NCI-H526 treated with DMSO at 0.1 percent for 48 hours (cell line): Measurements from ENCODE around the gene MMP24OS.
"Not testable (repeated sequence)": the region's sequence is repeated elsewhere in the genome, so short reads cannot be mapped to it uniquely, and the experiment has no call there.

Experiments
- DNase-seq: peaks from one replicate; lab custom pipeline; 2025; lab: John Stamatoyannopoulos, UW

Gene MMP24OS

DNA sequence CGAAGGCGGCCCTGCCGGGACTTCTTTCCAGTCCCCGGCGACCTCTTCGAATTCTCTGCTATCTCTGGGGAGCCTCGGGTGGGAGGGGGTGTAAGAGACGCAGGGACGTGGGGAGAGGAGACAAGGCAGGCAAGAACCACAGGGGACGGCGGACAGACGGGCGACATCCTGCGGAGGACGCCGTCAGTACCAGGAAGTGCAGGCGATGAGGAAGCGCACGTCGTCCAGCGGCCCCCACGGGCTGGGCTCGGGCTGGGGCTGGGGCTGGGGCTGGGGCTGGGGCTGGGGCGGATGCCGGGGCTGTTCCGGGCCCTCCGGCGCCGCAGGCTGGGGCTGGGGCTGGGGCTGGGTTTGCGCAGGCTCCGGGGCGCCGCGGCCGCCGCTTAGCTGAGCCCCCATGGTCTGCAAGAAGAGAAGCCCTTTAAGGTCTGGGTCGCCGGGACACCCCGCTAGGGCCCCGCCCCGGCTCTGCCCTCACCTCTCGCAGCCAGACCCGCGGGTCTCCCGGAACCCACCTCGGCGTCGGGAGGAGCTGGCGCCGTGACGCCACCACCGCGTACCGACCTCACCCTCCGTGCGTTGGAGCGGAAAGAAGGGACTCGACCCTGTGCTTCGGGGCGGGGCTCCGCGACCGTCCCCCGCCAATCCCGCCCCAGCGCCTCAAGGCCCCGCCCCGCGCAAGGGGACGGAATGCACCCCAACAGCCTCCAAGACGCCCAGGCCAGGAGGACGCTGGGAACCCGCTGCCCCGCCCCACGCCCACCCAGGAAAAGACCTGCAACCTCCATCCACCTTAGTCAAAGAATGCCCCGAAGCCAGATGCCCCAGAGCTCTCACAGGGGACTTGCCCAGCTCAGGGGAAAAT, at the start of gene MMP24OS:
Gene MMP24OS, minus strand, starts transcription at position 592 of the 865 bp plus-strand sequence. Its CDS starts 193 bp downstream, at position 399.
- peak; percentile 89 for DNase-seq

DNA sequence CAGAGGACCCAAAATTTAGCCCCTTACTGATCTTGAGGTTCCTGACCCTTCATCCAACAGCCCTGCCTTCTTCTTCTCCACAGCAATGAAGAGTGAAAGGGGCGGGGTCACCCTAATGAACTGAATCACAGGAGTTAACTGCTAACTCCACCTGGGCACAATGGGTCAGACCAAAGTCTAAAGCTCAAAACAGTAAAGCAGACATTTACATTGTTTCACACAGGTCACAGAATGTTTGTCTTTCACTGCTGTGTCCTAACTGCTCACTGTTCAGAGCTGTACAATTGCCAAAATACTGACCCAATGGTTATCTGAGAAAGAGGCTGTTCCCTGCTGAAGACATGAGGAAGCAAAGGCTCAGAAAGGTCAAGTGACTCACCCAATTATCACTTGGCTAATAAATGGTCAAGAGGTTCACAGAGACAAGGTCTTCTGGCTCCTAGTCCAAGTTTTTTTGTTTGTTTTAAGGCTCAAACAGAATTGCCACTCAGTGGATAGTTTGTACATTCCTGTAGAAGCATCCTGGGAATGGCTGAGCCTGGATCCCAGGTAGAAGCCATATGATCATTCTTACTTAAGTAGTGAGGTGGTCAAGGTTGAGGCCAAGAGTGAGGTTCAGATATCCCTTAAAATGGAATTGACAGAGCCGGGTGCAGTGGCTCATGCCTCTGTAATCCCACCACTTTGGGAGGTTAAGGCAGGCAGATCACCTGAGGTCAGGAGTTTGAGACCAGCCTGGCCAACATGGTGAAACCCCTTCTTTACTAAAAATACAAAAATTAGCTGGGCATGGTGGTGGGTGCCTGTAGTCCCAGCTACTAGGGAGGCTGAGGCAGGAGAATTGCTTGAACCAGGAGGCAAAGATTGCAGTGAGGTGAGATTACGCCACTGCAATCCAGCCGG, 49.4 kb upstream of the MMP24OS start:
- DNase-seq, result no peak

DNA sequence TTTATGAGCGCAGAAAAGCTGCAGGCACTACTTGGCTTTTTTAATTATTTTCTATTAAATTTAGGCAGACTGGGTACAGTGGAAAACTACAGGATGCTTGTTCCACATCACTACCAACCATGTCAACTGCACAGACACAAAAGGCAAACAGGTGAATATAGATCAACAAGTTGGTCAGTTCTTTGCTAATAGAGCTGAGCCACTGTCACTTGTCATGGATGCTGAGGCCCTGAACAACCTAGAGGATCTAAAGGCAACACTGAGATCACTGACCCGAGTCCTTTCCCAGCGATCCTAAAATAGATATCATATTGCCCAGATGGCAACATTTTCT, 48.8 kb upstream of the MMP24OS start:
- no peak for DNase-seq

DNA sequence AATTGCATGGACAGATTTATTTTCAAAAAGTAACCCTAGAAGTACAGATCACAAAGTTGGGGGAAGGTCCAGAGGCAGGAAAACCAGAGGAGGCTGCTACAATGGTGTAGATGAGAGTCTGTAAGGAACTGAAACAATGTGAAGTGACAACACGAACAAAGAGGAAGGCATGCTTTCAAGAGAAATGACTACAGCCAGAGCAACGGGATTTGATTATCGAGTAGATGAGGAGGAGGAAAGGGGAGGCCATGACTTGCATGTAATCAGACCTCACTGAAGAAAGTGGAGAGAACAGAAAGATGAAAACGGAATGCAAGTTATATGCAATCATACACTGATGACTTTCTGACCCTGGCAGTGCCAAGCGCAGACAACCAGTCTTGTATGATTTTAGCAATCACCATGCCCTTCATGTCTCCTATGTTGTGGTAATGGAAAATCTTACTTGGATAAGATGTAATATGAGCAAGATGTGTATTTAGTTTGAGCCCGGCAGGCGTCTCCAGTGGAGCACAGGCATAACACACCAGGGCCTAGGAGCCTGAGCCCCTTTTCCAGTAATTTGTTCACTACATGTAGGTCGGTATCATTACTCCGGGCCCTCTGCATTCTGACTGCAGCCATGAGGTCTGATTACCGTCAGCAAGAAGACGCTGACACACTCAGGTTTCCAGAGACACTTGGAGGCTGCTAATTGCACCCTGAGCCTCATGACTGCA, 48.3 kb upstream of the MMP24OS start:
- no peak for DNase-seq

DNA sequence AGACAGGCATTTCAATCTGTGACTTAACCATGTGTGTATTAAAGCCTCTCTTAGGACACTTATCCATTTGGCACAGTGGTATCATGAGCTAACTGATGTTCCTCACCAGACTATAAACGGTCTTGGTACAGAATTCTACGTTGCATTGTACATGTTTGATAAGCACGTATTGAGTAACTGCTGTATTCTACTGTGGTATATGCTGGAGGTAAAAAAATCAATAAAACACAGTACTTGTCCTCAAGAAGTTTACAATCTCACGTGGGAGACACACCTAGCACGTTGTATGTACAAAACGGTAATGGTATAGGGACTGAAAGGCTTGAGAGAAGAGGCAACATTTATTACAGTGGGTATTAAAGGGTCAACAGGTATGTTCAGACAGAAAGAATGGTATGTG, 47.5 kb upstream of the MMP24OS start:
- DNase-seq, result no peak

DNA sequence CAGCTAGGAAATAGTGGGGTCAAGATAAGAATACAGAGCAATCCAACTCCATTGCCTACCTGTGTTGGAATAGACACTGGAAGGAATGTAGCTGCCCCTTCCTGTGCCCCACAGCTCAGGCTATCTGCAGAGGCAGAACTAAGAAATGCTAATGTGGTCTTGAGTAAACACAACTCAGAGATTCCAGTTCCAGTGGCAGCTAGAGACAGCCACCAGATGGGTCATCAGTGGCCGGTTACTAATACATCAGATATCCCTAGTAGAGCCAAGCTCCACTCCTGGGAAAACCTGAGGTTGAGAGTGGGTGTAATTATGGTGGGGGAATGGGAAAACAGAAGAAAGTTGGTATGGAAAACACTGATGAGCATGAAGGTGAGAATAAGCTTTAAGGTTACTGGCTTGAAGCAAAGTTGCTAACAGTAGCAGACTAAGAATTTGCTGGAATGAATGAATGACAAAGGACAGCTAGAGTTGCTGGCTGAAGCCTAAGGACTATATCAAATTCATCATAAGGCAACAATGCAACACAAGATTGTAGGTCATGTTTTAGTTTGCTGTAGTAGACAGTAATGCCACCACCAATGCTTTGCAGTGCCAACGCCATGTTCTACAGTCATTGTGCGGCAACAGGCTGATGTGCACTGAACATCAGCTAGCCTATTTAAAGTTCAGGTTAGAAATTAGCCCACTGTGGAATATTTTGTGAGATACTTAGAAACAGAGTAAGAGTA, 42.6 kb upstream of the MMP24OS start:
- DNase-seq, result no peak

DNA sequence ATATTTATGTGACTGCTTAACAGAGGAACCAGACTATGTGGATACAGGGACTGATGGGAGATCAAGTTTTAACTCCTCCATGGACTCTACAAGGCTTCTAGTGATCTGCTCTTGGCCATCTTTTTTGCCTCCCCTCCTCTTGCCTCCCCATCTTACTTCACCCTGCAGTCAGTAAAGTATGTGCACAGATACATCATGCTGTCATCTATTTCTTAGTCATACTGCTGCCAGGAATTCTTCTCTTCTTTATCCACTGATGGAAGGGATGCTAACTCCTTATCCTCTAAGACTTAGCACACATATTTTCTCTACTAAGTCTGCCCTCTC, 41.9 kb upstream of the MMP24OS start:
- DNase-seq, result no peak

DNA sequence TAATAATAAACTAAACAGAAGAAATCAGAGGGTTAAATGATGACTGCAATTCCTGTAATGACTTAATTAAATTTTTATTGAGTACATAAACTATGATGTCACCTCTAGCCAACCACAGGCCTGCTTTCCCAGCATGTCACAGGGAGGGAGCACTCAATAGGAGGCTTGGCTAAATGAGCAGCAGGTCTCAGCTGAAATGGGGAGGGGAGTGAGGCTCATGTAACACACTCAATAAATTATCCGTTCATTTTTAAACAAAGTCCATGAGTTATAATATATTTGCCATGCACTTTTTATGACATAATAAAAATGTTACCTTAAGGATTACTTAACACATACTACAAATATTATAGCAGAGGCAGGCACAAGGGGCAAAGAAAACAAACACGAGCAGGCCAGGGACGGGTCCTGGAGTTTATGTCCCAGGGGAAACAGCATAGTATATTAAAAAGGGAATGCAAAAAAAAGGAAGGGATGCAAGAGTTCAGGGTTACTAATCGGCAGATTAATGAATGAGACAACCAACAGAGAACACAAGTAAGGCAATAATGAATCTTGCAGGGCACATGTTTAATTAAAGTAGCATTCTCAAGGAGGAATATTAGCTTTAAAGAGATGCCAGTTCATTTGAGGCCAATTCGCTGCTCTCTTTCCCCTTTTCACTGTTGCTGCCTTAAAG, 41.4 kb upstream of the MMP24OS start:
- DNase-seq, result no peak

DNA sequence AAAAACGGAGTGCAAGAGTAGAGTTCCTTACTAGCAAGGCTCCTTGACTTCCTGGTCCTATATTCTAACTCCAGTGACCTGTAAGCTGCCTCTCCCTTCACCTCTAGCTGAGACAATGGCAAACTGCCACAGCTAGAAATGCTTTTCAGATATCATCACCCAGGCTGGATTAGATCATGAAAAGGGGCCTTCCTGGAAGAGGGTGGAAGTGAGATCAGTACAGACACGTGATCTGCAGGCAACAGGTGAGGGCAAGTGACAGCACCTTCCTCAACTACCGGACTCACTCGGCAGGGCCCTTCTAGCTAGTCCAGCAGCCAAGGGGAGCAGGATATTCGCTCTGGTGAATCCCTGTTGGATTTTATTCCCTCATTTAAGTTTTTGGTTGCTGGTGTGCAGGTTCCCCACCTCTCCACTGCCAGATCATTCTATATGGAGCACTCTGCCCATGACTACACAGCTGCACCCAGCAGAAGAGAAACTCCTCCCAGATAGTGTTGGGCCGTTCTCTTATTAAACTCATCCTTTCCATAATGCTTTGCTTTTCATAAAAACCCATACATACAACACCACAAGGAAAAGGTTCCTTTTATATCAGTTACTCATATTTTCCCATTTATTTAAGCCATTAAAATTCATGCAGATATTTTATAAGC, 40.7 kb upstream of the MMP24OS start:
- DNase-seq, result no peak

DNA sequence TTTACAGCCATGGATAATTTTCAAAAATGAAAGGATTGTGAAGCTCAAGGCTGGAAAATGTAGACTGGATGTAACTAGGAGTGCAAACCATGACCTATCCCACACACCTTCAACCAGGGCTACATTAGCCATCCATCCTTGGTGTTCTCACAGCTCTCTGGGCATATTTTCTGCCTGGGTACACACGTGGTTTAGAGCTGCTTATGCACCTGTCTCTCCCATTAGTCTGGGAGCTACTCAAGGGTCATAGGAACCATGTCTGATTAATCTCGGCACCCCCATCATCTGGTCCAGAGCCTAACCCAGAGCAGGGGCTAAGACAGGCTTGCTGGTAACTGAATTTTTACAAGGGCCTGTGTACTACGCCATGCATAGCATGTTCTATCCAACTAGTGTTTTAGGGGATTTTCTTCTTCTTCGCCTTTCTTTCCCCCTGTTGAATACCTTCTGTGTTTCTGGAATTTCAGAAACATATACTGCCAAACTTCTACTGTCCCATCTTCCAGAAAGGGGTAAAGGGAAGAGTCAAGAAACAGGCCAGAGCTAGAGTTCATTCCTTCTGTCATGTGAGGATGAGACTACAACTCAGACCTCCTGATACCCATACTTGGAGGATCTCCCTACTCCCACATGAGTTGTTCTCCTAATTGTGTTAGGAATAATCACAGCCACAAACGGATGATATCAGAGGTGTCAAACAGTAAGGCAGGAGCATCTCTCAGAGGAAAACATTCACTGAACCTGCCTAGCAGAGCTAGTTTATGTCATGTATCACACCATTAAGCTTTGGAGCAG, 39.7 kb upstream of the MMP24OS start:
- no peak for DNase-seq

DNA sequence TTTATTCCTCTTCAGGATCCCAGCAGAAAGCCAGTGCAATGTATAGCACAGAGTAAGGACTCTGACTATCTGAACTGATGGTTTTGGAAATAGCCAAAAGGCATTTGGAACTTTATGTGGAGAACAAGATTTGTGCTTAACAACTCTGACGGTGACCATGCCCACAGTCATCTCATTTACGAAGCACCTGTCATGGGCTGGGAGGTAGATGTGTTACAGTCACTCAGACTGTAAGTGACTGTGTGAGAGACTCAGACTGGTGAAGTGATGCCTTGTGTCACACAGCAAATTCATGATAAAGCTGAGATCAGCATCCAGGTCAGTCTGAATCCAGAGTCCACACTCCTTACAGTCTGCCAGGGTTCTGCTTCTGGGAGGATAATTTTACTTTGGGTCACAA, 38.2 kb upstream of the MMP24OS start:
- no peak for DNase-seq

DNA sequence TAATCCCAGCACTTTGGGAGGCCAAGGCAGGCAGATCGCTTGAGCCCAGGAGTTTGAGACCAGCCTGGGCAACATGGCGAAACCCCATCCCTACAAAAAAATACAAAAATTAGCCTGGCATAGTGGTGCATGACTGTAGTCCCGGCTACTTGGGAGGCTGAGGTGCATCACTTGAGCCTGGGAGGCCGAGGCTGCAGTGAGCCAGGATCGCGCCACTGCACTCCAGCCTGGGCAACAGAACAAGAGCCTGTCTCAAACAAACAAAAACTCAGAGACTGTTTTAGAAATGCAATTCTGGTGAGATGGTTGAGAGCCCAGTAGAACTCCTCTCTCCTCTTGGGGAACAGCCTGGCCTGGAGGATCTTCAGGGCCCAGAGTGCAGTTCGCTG, 37.7 kb upstream of the MMP24OS start:
- DNase-seq, result not testable (repeated sequence)

DNA sequence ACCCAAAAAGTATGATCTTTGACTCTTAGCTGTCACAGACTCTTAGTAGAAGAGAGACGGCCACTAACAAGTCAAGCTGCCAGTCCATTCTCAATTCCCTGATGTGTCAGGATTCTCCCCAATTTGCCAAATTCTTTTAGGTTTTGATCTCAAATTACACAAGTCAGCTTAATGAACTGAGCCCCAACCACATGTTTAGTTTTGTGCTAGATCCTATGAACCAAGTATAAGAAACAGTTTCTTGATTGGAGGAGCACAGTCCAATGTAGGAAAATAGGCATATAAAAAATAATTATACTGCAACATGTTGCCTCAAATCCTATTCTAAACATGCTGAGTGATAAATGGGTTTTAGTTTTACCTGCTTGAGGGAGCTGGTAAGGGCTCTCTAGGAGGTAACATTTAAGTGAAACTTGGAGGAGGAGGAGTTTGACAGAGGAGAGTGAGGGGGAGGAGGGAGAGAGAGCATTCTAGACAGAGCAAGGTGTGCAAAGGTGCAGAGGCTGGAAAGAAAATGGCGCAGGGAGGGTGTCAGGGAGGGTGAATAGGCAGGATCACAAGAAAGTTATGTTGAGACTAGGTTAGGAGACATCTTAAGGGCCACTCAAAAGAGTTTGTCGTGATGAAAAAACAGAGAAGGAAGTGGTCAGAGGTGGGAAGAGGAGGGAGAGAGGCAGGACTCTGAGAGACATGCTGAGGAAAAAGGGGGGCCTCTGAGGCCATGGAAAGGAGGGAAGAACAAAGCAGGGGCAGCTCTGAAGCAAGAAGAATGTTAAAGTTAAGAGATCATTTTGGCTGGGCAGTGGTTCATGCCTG, 37.1 kb upstream of the MMP24OS start:
- no peak for DNase-seq

DNA sequence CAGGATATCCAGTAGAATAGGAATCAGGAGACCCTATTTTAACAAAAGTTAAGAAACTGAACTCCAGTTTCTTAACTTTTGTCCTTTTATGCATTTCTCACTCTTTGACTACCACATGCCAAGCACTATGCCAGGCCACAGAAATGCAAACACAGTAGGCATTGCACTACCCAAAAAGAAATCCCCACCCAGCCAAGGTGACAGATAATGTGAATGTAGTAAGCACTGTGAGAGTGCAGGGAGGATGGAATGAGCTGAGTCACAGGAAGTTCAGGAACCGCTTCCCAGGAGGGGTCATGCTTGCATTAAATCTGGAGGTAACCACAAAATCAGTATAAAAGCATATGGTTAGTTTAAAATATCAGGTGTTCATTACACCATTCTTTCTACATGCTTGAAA, 34.4 kb upstream of the MMP24OS start:
- DNase-seq, result no peak

DNA sequence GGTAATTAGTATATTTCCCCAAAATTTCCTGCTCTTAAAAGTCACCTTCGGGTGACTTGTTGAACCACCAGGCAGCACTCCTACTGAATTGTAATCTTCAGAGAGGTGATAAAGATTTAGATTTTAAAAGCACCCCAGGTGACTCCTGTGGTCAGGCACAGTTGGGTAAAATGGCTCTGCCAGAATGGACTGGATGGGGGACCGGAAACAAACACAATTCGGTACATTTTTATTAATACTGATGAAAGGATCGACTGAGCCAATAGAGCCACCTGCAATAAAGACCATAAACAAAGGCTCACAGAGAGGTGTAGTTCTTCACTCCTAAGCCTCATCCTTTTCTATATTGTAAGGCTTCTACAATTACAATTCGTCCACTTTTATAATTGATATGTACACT, 33.9 kb upstream of the MMP24OS start:
- DNase-seq, result no peak

DNA sequence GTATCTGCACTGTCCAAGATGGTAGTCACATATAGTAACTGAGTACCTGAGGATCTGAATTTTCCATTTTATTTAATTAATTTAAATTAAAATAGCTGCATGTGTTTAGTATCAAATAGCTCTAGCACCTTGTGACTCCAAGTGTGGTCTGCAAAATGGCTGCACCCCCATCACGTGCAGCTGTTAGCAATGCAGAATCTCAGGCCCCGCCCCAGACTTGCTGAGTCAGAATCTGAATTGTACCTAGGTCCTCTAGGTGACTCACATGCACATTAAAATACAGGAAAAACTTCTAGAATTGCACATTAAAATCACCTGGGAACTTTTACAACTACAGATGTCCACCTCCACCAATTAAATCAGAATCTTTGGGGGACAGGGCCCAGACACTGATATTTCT, 33.5 kb upstream of the MMP24OS start:
- DNase-seq, result no peak

DNA sequence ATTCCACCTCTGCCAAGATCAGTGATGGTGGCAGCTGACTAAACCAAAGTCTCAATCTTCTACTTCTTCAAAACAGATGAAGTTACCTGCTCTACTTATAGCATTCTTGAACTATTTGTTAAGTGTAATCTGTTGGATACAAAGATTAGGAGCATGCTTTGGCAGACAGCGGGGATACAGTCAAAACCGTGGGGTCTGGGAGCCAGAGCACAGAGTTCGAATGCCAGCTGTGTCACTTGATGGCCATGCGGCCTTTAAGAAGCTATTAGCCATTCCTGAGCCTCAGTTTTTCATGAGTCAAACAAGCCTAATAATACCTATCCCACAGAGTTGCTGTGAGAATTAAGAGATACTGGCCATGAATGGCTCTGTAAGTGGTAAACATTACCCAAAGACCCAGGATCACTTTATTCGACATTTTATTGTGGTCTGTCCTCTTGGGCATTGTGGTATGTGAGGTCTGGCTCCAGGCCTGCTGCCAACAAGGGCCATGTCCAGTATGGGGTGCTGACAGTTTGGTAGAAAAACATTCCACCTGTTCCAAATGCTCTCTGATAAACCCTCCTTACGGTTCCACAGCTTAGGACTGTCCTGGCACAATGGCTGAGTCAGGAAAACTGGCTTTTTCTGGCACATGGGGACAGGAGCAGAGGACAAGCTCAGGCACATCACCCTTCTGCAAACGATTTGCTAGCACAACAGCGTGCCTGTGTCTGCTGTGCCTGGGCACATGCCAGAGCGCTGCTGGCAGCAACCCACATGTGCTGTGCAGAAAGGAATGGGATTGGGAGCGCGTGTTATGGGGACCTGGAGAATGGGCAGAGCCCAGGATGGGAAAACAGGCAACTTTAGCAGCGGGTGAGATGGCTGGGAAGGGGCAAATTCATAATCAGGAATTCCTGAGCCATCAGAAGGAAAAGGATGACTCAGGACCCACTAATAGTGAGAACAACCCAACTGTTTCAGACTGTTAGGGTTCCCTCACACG, 30.0 kb upstream of the MMP24OS start:
- no peak for DNase-seq

DNA sequence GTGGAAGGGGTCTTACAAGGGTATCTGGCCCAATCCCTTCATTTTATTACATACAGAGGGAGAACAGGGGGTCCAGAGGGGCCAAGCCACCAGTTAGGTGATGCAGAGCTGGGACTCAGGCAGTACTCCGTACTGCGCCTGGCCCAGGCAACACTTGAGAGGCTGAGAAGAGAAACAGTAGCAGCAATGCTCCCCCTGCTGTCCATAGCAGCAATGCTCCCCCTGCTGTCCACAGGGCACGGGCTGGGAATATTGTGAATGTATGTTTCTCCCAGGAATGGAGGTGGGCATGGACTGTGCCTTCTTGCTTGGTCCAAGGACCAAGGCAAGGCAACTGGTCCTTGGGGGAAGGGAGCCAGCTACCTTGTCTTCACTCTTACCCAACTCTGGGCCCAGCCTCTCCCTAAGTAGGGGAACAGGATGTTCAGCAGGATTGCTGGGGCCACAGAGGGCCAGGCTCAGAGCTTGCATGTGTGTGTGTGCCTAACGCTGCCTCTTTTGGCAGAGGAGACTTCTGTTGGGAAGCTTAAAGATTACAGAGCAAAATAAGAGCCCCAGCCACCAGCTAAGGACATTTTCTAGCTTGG, 29.1 kb upstream of the MMP24OS start:
- DNase-seq, result peak; percentile 22
